ES-I3 (cell line): ENCODE data around the gene PDE6B.

Experiments
- H3K36me3 ChIP-seq: 2 replicates; pipeline ENCODE4 v1.6.1; 2013; ENCODE audit warnings: mild to moderate bottlenecking, low read length, control low read depth, moderate library complexity; ENCODE audit not compliant: insufficient read depth
- H3K4me1 ChIP-seq: 2 replicates; pipeline ENCODE4 v1.6.1; 2013; ENCODE audit warnings: mild to moderate bottlenecking, control low read depth, low read length; ENCODE audit not compliant: insufficient read depth
- H3K9ac ChIP-seq: 2 replicates; pipeline ENCODE4 v1.6.1; 2013; ENCODE audit warnings: low read depth, mild to moderate bottlenecking, low read length, moderate library complexity
- H3K9me3 ChIP-seq: 2 replicates; pipeline ENCODE4 v1.6.1; 2013; ENCODE audit warnings: mild to moderate bottlenecking, low read length, moderate library complexity; ENCODE audit not compliant: control insufficient read depth, insufficient read depth

PDE6B gene

GRCh38 chr4:658681-659667 lies 33.6 kb downstream of the PDE6B start:
- Histone ChIP-seq H3K4me1 (no peaks in the 10 kb centered on the region), H3K36me3 (no peaks in the 10 kb centered on the region), H3K9me3 (no peaks in the 10 kb centered on the region), H3K9ac (no peak overlapping the region)

GRCh38 chr4:659851-660250 lies 34.5 kb downstream of the PDE6B start:
- Histone ChIP-seq H3K36me3 (no peaks in the 10 kb centered on the region), H3K4me1 (no peaks in the 10 kb centered on the region), H3K9ac (no peak overlapping the region), H3K9me3 (no peaks in the 10 kb centered on the region)

GRCh38 chr4:660401-660800 lies 35.0 kb downstream of the PDE6B start:
- no peaks in the 10 kb centered on the region for H3K4me1 ChIP-seq
- no peak overlapping the region for H3K9ac ChIP-seq
- H3K9me3 ChIP-seq, result no peaks in the 10 kb centered on the region
- H3K36me3 ChIP-seq, result no peaks in the 10 kb centered on the region

GRCh38 chr4:661231-661630 lies 35.9 kb downstream of the PDE6B start:
- no peaks in the 10 kb centered on the region for H3K4me1 ChIP-seq
- no peaks in the 10 kb centered on the region for H3K9me3 ChIP-seq
- H3K36me3 ChIP-seq, result no peaks in the 10 kb centered on the region
- no peak overlapping the region for H3K9ac ChIP-seq

GRCh38 chr4:661881-662761 lies 36.7 kb downstream of the PDE6B start:
- no peaks in the 10 kb centered on the region for H3K4me1 ChIP-seq
- H3K9me3 ChIP-seq, result no peaks in the 10 kb centered on the region
- H3K36me3 ChIP-seq, result no peaks in the 10 kb centered on the region
- H3K9ac ChIP-seq, result no peak overlapping the region

GRCh38 chr4:663046-663437 lies 37.7 kb downstream of the PDE6B start:
- H3K9ac ChIP-seq, result peak overlapping the region; percentile 73
- no peaks in the 10 kb centered on the region for H3K9me3 ChIP-seq
- no peaks in the 10 kb centered on the region for H3K36me3 ChIP-seq
- no peaks in the 10 kb centered on the region for H3K4me1 ChIP-seq

GRCh38 chr4:663438-664428 lies 38.4 kb downstream of the PDE6B start:
- Histone ChIP-seq H3K36me3 (no peaks in the 10 kb centered on the region), H3K9me3 (no peaks in the 10 kb centered on the region), H3K4me1 (no peaks in the 10 kb centered on the region), H3K9ac (peak overlapping the region; percentile 73)

- no peaks in the 10 kb centered on the region for H3K4me1 ChIP-seq
- H3K36me3 ChIP-seq, result no peaks in the 10 kb centered on the region
- H3K9me3 ChIP-seq, result no peaks in the 10 kb centered on the region
- no peak overlapping the region for H3K9ac ChIP-seq
These were observed 39.4 kb downstream of the PDE6B start for GRCh38 chr4:664713-665231.

- H3K9ac ChIP-seq, result no peak overlapping the region
- H3K9me3 ChIP-seq, result no peaks in the 10 kb centered on the region
- no peaks in the 10 kb centered on the region for H3K36me3 ChIP-seq
- no peaks in the 10 kb centered on the region for H3K4me1 ChIP-seq
These were observed 40.0 kb downstream of the PDE6B start for GRCh38 chr4:665381-665750.

- Histone ChIP-seq H3K9me3 (no peaks in the 10 kb centered on the region), H3K9ac (no peak overlapping the region), H3K36me3 (no peaks in the 10 kb centered on the region), H3K4me1 (no peaks in the 10 kb centered on the region)
These were observed 40.5 kb downstream of the PDE6B start for GRCh38 chr4:665751-666435.

GRCh38 chr4:666436-666810 lies 41.0 kb downstream of the PDE6B start:
- Histone ChIP-seq H3K36me3 (no peaks in the 10 kb centered on the region), H3K4me1 (no peaks in the 10 kb centered on the region), H3K9me3 (no peaks in the 10 kb centered on the region), H3K9ac (no peak overlapping the region)

- H3K9ac ChIP-seq, result no peak overlapping the region
- H3K9me3 ChIP-seq, result no peaks in the 10 kb centered on the region
- H3K4me1 ChIP-seq, result no peaks in the 10 kb centered on the region
- no peaks in the 10 kb centered on the region for H3K36me3 ChIP-seq
These were observed 41.6 kb downstream of the PDE6B start for GRCh38 chr4:666822-667544.

GRCh38 chr4:667545-667925 lies 42.2 kb downstream of the PDE6B start:
- Histone ChIP-seq H3K9me3 (no peaks in the 10 kb centered on the region), H3K9ac (no peak overlapping the region), H3K36me3 (no peaks in the 10 kb centered on the region), H3K4me1 (no peaks in the 10 kb centered on the region)
